ENCODE measurements around the gene VWA7. TPM values are rescaled to one million over a fixed set of nuclear protein-coding genes. Genes with fewer than 3 reads are reported as not detected.
A peak's percentile ranks its signal among the peaks of the same experiment; 100 is the strongest.
"Not testable (repeated sequence)": the region's sequence is repeated elsewhere in the genome, so short reads cannot be mapped to it uniquely, and the experiment has no call there.

The VWA7 gene
- total RNA-seq, 1 donor from 2014 or later = 2.3 TPM

DNA sequence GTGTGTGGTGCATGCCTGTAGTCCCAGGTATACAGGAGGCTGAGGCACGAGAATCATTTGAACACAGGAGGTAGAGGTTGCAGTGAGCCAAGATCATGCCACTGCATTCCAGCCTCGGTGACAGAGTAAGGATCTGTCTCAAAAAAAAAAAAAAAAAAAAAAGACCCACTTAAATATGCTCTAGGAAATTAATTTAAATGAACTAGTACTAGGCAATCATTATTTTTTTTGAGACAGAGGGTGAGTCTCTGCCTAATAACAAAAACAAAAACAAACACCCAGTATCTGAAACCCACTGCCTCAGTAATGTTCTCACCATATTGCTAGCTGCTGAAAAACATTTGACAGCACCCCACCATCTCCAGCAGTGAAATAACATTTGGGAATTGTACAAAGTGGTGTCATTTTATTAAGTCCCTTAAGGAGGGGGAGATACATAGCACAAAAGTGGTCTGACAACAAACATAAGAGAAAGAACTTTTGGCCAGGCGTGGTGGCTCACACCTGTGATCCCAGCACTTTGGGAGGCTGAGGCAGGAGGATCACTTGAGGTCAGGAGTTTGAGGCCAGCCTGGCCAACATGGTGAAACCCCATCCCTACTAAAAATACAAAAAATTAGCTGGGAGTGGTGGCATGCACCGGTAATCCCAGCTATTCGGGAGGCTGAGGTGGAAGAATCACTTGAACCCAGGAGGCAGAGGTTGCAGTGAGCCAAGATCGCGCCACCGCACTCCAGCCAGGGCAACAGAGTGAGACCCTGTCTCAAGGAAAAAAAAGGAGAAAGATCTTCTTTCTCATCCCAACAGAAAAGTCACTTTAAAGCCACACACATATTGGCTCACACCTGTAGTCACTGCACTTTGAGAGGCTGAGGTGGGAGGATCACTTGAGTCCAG, 24.2 kb upstream of the VWA7 start:
- not testable (repeated sequence) for ATAC-seq; DNase-seq (ENCODE audit: low spot score)

DNA sequence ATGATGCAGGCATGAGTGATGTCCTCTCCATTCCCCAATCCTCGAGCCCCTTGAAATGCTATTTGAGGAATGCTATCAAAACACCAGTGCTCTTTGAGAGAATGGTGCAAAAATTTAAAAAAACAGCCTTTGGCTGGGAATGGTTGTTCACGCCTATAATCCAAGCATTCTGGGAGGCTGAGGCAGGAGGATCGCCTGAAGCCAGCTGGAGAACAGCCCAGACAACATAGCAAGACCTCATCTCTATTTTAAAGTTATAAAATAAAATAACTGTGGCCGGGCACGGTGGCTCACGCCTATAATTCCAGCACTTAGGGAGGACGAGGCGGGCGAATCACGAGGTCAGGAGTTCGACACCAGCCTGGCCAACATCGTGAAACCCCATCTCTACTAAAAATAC, 22.7 kb upstream of the VWA7 start:
- DNase-seq (ENCODE audit: low spot score) (no peak), ATAC-seq (no peak)

DNA sequence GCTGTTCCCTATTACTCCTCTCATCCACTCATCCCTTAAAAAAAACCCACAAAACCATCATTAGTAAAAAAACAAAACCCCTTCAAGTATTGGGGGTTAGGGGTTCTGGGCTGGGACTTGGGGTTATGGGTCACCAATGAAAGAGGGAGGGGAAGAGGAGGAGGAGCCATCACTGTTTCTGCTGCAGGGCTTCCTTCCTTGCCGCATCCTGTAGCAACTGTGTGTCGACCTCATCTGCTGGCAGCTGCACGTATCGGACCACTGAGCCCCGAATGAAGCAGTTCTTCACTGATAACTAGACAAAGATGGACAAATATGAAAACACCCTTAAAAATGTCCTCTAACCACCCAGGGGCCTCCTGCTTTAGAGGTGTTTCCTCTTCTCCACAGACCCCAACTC, 20.5 kb upstream of the VWA7 start:
- DNase-seq (ENCODE audit: low spot score) (no peak), ATAC-seq (no peak)

DNA sequence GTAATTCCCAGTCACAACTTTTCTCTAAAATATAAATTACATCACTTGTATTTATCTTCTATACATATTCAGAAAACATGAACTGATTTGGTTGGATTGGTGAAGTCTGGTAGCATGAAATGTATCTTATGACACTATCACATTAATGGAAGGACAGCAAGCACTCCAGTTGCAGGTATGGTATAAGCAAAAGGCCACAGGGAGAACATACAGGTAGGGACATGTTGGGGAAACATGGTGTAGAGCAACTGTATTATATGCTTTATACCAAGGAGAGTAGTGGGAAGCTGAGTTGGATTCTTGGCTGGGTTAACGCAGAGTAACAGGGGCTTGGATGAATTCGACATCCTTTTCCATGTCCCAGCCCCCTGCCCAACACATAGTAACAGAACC, 19.9 kb upstream of the VWA7 start:
- DNase-seq (ENCODE audit: low spot score) (no peak), ATAC-seq (no peak)

DNA sequence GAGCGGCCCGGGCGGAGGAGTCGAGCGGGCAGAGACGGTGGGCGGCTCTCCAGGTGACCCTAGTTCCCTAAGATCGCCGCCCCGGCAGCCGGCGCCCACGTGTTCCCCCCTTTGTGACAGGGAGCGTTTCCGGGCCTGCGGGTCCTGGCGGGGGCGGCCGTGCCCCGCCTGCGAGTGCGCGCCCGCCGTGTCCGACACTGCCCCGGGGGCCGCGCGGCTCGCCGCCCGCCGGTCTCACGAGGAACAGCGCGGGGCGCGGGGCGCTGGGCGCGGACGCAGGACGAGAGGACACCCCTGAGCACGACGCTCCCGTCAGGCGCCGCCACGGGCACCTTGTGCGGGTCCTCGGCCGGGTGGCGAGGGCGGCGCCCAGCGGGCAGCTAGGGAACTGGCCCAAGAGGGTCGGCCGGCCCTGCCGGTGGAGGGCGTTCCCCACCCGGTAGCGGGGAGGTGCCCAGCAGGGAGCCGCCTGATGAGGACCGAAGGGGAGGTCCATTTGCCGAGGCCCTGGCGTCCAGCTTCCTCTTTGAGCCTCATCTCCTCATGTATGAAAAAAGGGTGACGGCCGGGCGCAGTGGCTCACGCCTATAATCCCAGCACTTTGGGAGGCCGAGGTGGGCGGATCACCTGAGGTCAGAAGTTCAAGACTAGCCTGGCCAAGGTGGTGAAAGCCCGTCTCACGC, 18.6 kb upstream of the VWA7 start, which contains the start of gene VARS1:
VARS1 (minus strand) TSS at position 137 of the 683 bp plus-strand sequence. CDS start 535 bp downstream, outside the sequence.
- peak; percentile 94 for DNase-seq (ENCODE audit: low spot score)
- ATAC-seq = peak; percentile 96

DNA sequence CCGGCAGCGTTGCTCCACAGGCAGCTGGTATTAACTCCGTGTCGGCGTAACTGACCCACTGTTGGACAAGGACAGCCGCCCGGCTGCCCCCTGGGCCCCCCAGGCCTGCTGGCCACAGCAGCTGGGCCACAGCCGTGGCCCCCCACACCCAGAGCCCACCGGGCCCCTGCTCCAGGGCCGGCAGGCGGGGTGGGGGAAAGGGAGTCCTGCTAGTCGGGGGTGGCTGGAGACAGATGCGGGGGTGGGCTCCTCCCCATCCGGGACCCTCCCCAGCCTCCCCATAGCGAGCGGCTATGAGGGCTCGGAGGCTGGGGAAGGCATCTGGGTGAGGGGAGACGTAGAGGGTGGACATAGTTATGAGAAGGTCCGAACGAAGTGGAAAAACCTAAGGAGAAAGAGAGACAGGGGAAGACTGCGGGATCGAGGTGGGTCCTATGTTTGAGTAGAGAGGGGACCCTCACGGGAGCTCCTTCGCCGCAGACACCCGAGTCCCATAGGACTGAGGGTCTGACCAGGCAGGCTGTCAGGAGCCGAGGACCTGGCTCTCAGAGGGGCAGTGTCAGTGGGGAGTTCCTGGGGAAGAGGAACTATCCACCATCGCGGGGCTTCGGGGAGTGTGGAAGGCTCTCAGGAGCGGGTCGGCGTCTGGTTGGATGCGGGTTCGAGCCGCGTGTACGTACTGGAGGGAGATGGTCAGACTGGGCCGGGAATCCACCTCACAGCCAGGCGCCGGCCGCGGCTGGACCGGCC, 17.9 kb upstream of the VWA7 start:
- no peak for DNase-seq (ENCODE audit: low spot score)
- peak; percentile 4 for ATAC-seq

DNA sequence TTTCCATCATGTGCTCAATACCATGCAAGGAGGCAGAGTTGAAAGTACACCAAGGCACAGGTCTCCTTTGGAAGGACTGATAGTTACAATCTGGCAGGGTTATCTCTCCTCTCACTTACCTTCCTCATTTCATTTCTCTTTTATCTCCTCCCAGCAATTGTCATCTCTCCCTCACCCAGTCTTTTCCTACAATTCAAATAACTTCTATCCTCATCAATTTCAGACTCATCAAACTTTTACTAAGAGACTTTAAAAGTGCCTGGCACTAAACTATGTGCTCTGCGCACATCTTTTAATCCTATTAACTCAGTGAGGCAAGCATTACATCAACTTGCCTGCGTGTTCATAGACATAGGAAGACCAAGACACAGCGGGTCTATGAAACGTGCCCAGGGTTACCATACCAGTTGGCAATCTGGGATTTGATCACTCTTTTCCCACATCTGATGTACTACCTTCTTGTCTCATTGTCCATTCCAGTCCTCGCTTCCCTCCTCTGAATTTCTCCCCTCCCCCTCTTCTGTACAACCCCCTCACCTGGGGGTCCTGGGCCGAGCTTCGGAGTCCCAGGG, 17.3 kb upstream of the VWA7 start:
- DNase-seq (ENCODE audit: low spot score) (no peak), ATAC-seq (no peak)

DNA sequence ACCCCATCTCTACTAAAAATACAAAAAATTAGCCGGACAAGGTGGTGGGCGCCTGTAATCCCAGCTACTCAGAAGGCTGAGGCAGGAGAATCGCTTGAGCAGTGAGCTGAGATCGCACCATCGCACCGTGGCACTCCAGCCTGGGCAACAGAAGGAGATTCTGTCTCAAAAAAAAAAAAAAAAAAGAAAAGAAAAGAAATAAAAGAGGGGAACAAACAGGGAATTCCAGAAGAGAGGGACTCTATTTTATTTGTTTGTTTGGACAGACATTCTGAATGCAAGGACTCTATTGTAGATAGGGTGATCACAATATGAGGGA, 16.8 kb upstream of the VWA7 start:
- ATAC-seq; DNase-seq (ENCODE audit: low spot score): not testable (repeated sequence)

DNA sequence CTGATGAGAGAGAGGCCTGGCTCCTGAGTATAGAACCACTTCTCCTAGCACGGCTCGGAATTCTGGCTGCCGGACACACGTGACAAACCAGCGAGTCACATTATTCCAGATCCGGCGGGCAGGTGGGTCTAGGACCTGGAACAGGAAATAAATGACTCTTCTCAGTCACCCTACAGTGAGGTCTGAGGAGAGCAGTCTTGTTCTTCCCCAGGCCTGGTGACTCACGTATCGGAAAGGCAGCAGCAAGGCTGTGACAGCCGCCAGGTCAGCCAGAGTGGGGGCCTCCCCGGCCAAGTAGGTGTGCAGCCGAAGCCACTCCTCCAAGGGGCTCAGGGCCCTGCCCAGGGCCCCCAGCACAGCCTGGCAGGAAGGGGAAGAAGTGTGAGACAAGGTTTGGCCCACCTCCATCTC, 15.6 kb upstream of the VWA7 start:
- DNase-seq (ENCODE audit: low spot score) (no peak), ATAC-seq (no peak)

DNA sequence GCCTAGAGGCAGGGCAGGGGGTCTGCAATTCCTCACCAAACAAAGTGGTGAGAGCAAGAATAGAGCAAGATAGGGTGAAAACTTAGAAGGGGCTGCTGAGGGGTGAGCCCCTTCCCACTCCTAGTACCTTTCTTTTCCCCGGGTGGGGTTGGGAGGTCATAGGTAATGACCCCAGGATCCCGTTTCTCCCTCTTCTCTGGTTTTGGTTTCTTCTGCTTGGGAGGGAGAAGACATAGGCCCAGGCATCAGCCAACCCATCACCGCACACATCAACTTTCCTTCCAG, 14.9 kb upstream of the VWA7 start:
- ATAC-seq (no peak), DNase-seq (ENCODE audit: low spot score) (no peak)

DNA sequence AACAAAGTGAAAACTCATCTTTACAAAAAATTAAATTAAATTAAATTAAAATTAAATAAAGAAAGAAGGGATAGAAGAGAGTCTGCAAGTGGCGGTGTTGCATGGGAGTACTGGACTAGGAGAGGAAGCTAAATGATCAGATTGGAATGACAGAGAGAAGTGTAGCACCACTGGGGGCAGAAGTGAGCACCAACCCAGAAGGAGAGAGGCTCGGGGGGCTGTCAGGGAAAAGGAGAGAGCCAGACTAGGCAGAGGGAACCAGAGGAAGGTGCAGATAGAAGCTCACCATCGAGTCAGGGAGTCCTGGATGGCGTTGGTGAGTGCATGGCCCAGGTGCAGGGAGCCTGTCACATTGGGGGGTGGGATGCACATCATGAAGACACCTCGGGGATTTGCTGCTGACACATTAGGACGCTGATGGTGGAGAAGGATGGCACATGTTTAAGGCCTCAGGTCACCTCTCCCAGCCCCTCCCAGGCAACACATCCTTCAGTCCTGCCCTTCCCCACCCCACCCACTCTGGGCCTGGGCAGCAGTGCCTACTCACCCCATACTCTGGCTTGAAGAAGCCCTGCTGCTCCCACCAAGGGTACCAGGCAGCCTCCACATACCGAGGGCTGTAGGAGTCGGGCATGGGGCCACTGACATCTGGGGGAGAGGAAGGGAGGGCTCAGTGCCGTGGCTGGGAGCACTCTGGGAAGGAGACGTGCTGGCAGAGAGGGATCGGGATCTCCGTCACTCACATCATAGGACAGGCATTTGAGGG, 14.4 kb upstream of the VWA7 start:
- peak; percentile 33 for ATAC-seq

DNA sequence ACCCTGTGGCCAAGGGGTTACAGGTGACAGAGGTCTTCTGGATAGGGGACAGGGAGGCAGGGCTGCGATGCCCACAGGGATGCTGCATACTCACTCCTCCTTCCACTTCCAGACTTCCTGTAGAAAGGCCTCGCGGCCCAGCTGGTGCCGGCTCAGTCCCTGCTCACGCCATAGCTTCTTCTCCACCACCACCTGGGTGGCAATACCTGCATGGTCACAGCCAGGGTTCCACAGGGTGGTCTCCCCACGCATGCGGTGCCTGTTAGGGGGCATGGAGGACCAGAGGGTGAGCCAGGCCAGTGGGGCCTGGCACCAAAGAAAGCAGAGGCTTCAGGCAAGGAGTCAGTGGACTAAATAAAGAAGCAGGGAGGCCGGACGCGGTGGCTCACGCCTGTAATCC, 8.3 kb upstream of the VWA7 start:
- DNase-seq (ENCODE audit: low spot score) (no peak), ATAC-seq (no peak)

More for the DNA sequence above, 14.4 kb upstream of the VWA7 start:
- DNase-seq (ENCODE audit: low spot score) = no peak

DNA sequence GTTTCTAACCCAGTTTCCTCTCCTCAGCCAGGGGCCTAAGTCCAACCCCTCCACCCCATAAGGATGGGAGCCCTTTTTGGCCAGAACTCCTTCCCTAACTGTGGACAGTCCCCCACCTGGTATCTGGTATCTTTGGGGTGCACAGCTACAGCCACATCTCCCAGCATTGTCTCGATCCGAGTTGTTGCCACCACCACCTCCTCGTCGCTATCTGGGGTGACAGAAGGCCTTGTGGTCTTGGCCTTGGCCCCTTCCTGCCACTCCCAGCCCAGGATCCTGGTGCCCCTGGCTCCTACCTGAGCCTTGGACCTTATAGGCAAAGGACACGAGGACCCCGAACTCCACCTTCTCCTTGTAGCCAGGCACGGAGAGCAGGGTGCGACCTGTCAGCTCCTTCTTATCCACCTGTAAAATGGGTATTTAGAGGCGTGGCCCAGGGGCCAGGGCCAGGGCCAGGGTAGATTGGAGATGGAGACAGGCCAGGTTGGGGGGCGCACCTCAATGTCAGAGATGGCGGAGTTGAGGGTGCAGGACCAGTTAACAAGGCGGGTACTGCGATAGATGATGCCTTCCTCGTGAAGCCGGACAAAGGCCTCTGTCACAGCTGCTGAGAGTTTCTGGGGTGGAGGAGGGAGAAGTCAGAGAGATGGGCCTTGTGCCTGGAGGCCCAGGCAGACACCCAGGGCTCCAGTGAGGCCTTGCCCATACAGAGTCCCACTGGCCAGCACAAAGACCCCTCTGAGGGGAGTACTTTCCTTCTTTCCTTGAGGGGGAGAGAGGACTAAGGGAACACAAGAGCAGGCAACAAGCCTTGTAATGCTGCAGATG, 7.2 kb upstream of the VWA7 start:
- ATAC-seq = no peak
- DNase-seq (ENCODE audit: low spot score) = no peak

DNA sequence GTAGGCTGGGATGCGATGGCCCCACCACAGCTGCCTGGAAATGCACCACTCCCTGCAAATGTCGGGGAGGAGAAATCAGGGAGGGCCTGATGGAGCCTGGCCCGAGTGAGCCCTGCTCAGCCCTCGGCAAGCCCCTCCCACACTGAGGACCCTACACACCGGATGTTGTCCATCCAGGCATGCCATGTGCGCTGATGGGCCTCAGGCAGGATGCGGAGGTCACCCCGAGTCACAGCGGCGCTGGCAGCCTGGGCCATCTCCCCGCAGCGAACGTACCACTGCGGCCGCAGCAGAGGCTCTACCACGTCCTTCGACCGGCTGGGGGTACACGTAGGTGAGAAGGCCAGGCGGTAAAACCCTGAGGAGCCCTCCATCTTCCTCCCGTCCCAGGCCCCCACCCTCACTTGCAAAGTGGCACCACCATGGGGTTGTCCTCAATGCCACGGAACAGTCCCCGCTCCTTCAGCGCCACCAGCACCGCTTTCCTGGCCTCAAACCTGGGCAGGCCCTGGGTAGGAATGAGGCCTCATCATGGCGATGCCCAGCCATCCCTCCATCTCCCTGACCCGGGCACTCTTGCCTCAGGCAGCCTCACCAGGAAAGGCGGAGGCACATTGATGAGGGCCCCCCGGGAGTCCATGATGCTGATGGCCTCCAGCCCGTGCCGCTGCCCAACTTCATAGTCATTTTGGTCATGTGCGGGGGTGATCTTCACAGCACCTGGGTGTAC, 5.2 kb upstream of the VWA7 start:
- no peak for DNase-seq (ENCODE audit: low spot score)
- ATAC-seq = no peak

DNA sequence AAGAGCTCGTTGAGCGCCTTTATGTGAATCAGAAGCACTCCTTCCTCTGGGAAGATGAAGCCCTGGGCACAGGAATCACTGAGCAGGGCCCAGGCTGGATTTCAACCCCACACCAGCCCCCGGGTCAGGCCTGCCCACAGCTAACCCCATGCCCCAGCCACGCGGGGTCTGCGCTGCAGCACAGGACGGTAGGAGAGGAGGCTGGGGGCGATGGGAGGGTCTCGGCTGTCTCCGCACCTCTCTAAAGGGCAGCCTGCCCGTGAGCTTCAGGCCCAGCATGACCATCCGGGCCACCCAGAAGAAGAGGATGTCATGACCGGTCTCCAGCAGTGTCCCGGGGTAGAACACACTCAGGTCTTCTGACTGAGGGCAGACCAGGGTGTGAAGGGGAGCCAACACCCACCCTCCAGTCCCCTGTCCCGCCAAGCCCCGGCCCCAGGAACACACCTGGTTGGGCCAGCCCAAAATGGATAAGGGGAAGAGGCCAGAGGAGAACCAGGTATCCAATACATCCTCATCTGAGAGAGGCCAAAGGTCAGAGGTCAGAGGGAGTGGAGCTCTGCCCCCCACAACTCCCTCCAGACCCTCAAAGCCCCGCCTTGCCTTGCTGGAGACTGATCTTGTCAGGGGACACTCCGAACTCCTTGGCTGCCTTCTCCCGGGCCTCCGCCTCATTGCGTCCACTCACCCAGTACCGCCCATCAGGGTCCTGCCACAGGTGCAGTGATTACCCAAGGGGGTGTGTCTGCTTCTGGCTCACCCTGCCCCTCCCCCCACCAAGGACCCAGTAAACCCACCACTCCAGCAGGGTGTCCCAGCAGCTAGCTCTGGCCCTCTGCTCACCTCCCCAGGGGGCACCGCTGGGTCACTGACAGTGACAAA, 4.4 kb upstream of the VWA7 start:
- no peak for DNase-seq (ENCODE audit: low spot score)
- no peak for ATAC-seq

DNA sequence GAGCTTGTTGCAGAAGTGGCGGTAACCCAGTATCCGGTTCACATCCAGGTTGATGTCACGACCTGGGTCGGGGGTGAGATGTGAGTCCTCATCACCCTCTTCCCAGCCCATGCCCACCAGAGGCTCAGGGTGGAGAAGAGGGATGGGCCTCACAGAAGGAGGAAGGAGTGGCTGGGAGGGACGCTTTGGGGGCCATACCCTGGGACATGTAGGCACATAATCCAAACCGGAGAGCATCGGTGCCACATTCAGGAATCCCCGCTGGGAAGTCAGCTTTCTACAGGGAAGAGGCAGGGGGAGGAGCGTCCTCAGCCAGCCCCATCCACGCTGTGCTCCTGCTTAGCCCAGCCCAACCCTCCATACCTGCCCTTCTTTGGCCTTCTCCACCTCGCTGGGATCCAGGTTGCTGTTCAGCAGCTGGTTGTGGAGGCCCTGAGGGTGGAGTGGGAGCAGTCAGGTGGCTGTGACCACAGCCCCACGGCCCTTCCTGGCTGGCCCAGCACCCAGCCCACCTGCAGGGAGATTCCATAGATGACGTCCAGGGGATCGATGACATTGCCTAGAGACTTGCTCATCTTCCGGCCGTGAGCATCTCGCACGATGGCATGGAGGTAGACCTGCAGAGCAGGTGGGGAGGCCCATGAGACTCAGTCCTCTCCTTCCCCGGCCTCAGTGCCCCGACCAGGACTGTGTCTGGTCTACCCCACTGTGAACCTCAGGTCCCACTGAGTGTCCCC, 3.5 kb upstream of the VWA7 start:
- DNase-seq (ENCODE audit: low spot score) (no peak), ATAC-seq (no peak)

DNA sequence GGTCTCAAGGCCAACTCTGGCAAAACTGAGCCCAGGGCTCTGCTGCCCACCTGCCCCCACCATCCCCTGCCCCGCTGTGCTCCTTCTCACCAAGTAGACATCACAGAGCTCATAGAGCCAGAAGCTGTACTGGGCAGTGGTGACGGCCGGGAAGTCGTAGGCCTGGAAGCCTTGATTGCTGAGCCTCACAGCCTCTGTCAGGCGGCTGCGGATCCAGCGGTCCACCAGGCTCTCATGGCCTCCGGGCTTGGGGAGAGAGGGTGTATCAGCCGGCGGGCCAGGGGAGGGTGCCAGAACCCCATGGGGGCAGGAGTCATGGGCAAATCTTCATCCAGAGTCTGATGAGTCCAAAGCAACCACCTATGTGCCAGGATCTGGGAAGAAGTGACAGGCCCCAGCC, 2.8 kb upstream of the VWA7 start:
- no peak for DNase-seq (ENCODE audit: low spot score)
- no peak for ATAC-seq
